Thoracic aorta (tissue), 2 donors: Measurements from ENCODE around the gene HLA-DPB1. TPM values are rescaled to one million over a fixed set of nuclear protein-coding genes. Genes with fewer than 3 reads are reported as not detected.

Experiments used
- ATAC-seq: fragments of 150-250 bp; one replicate; pipeline ENCODE4 v1.8.0; 2017; ENCODE audit warnings: low read depth; ENCODE audit not compliant: insufficient number of reproducible peaks, low FRiP score
- DNase-seq: peaks from one replicate; pipeline ENCODE4 v3.0.0-alpha.2; 2020; ENCODE audit warnings: low spot score
- H3K27ac ChIP-seq, 2 donors: fragments of 200-600 bp; sonication (generic); 1 replicate in 1 of 2; 2 replicates in 1 of 2; pipeline ENCODE4 v1.5.1; 2016; ENCODE audit warnings: mild to moderate bottlenecking in 2 of 2, moderate library complexity in 2 of 2
- H3K27me3 ChIP-seq: fragments of 200-600 bp; sonication (generic); replicated peaks from 2 replicates; pipeline ENCODE4 v1.6.0; 2016; ENCODE audit warnings: mild to moderate bottlenecking; ENCODE audit not compliant: insufficient read depth
- H3K36me3 ChIP-seq: fragments of 200-600 bp; sonication (generic); one replicate; pipeline ENCODE4 v1.5.1; 2016
- H3K4me1 ChIP-seq, 2 donors: fragments of 200-600 bp; sonication (generic); 1 replicate in 1 of 2; 2 replicates in 1 of 2; pipeline versions ENCODE4 v1.5.1 to v1.6.0; 2016; ENCODE audit warnings: low read depth in 2 of 2, mild to moderate bottlenecking in 1 of 2; ENCODE audit not compliant: control insufficient read depth in 1 of 2
- H3K4me3 ChIP-seq: fragments of 200-600 bp; sonication (generic); 2 replicates; pipeline ENCODE4 v1.5.1; 2016; ENCODE audit warnings: mild to moderate bottlenecking
- H3K9me3 ChIP-seq: fragments of 200-600 bp; sonication (generic); 2 replicates; pipeline ENCODE4 v1.5.1; 2016
- CTCF ChIP-seq: fragments of 200-600 bp; sonication (generic); IDR thresholded peaks from one replicate; pipeline ENCODE4 v1.5.1; 2019; ENCODE audit warnings: antibody characterized with exemption
- total RNA-seq, 2 donors: library from RNA; depleted of rRNA; stranded (reverse); fragments of >200 nt; gene quantifications; one replicate each; pipeline versions ENCODE4 v1.1.0 to v1.2.3, GENCODE V29; 2016

HLA-DPB1 gene
- total RNA-seq, 2 donors from 2014 or later, result 78.4 to 112 TPM

- H3K27me3 ChIP-seq, result no peaks in the 10 kb centered on the region
- no peaks in the 10 kb centered on the region for H3K4me1 ChIP-seq
- no peak for TF ChIP-seq CTCF
- no peaks in the 10 kb centered on the region for H3K36me3 ChIP-seq
- DNase-seq (no peak), ATAC-seq (no peak)
- H3K4me3 ChIP-seq, result no peak overlapping the region
- H3K9me3 ChIP-seq, result no peaks in the 10 kb centered on the region
- no peak overlapping the region for H3K27ac ChIP-seq
Measured at GRCh38 chr6:33136310-33136900, 60.6 kb downstream of the HLA-DPB1 start.

Other genes with a start within 250 kb of the HLA-DPB1 start
- gene TAP2, start 237.3 kb upstream of the HLA-DPB1 start, total RNA-seq, result 10 to 100 TPM in 1 of 2 donors, 1 to 10 TPM in 1; 9.6 to 17.3 TPM
- gene PSMB8, start 231.9 kb upstream of the HLA-DPB1 start, total RNA-seq, result 10 to 100 TPM; 28.4 to 43.3 TPM
- 10 to 100 TPM; 41.6 to 46.9 TPM for gene TAP1, start 222.3 kb upstream of the HLA-DPB1 start, total RNA-seq
- 10 to 100 TPM; 24.2 to 25.7 TPM for gene PSMB9, start 221.8 kb upstream of the HLA-DPB1 start, total RNA-seq
- 10 to 100 TPM; 13.5 to 34.4 TPM for gene HLA-DMB, start 135.0 kb upstream of the HLA-DPB1 start, total RNA-seq
- 10 to 100 TPM; 41.7 to 53.2 TPM for gene HLA-DMA, start 122.9 kb upstream of the HLA-DPB1 start, total RNA-seq
- gene BRD2, start 107.4 kb upstream of the HLA-DPB1 start, total RNA-seq, result 100 to 1,000 TPM; 134 to 169 TPM
- gene HLA-DOA, start 66.4 kb upstream of the HLA-DPB1 start, total RNA-seq, result 10 to 100 TPM in 1 of 2 donors, 1 to 10 TPM in 1; 5.8 to 19.4 TPM
- gene HLA-DPA1, start 2.3 kb upstream of the HLA-DPB1 start, total RNA-seq, result 100 to 1,000 TPM; 141 to 148 TPM
- gene COL11A2, start 116.5 kb downstream of the HLA-DPB1 start, total RNA-seq, result 1 to 10 TPM; 1.9 to 3.4 TPM
- 10 to 100 TPM; 38.7 to 47.2 TPM for gene RXRB, start 124.7 kb downstream of the HLA-DPB1 start, total RNA-seq
- 100 to 1,000 TPM in 1 of 2 donors, 10 to 100 TPM in 1; 71.3 to 106 TPM for gene SLC39A7, start 124.9 kb downstream of the HLA-DPB1 start, total RNA-seq
- 10 to 100 TPM in 1 of 2 donors, 1 to 10 TPM in 1; 4.0 to 15.0 TPM for gene HSD17B8, start 128.7 kb downstream of the HLA-DPB1 start, total RNA-seq
- gene RING1, start 132.5 kb downstream of the HLA-DPB1 start, total RNA-seq, result 10 to 100 TPM; 13.2 to 17.3 TPM
- 10 to 100 TPM; 31.4 to 43.2 TPM for gene VPS52, start 195.9 kb downstream of the HLA-DPB1 start, total RNA-seq
- 1,000 to 10,000 TPM; 1,163 to 1,178 TPM for gene RPS18, start 196.1 kb downstream of the HLA-DPB1 start, total RNA-seq
- gene B3GALT4, start 201.1 kb downstream of the HLA-DPB1 start, total RNA-seq, result 10 to 100 TPM; 18.1 to 27.3 TPM
- gene WDR46, start 213.2 kb downstream of the HLA-DPB1 start, total RNA-seq, result 10 to 100 TPM; 42.6 to 60.3 TPM
- 10 to 100 TPM; 26.8 to 31.9 TPM for gene PFDN6, start 213.6 kb downstream of the HLA-DPB1 start, total RNA-seq
- gene RGL2, start 223.0 kb downstream of the HLA-DPB1 start, total RNA-seq, result 10 to 100 TPM; 49.9 to 83.5 TPM
- gene TAPBP, start 238.1 kb downstream of the HLA-DPB1 start, total RNA-seq, result 100 to 1,000 TPM in 1 of 2 donors, 10 to 100 TPM in 1; 88.0 to 107 TPM
- gene ZBTB22, start 241.8 kb downstream of the HLA-DPB1 start, total RNA-seq, result 10 to 100 TPM; 15.0 to 29.5 TPM
- 10 to 100 TPM; 32.4 to 78.5 TPM for gene DAXX, start 247.0 kb downstream of the HLA-DPB1 start, total RNA-seq